ENCODE data around the gene NHP2.

Gene NHP2

GRCh38 chr5:178117923-178118701 lies 35.6 kb downstream of the NHP2 start:
- TF ChIP-seq CTCF (IDR thresholded peaks at IDR 0.05) = no peak

- no peak for TF ChIP-seq CTCF (IDR thresholded peaks at IDR 0.05)
Observed at GRCh38 chr5:178116143-178116885, 37.4 kb downstream of the NHP2 start.

GRCh38 chr5:178115814-178116142 lies 37.9 kb downstream of the NHP2 start:
- TF ChIP-seq CTCF (IDR thresholded peaks at IDR 0.05) = no peak

- TF ChIP-seq CTCF (IDR thresholded peaks at IDR 0.05) = no peak
Observed at GRCh38 chr5:178115136-178115813, 38.4 kb downstream of the NHP2 start.

- no peak for TF ChIP-seq CTCF (IDR thresholded peaks at IDR 0.05)
Observed at GRCh38 chr5:178114325-178115135, 39.2 kb downstream of the NHP2 start.

GRCh38 chr5:178113841-178114324 lies 39.8 kb downstream of the NHP2 start:
- no peak for TF ChIP-seq CTCF (IDR thresholded peaks at IDR 0.05)
